RWPE1 (cell line): Measurements from ENCODE around the gene OPTC.
"Not testable (repeated sequence)": the region's sequence is repeated elsewhere in the genome, so short reads cannot be mapped to it uniquely, and the experiment has no call there.

Experiments used
- CTCF ChIA-PET: fragments of 350-600 bp; sonication (Branson Sonifier 250); formaldehyde crosslinking; extraction: SDS; loops from one replicate; lab custom pipeline; 2021; lab: Yijun Ruan, JAX
- POLR2A ChIA-PET: fragments of 400-600 bp; formaldehyde crosslinking; extraction: SDS; loops from one replicate; lab custom pipeline; 2020; ENCODE audit warnings: antibody characterized with exemption; ENCODE audit not compliant: low non-redundant PET; lab: Yijun Ruan, JAX
- DNase-seq: peaks from one replicate; pipeline ENCODE4 v3.0.0; 2012; ENCODE audit warnings: low spot score
- H3K27ac ChIP-seq: fragments of 450-650 bp; 2 replicates; pipeline ENCODE4 v1.5.1; 2017
- CTCF ChIP-seq: fragments of 450-650 bp; conservative IDR thresholded peaks from 2 replicates; pipeline ENCODE4 v1.5.1; 2017; ENCODE audit warnings: low read depth, mild to moderate bottlenecking

The OPTC gene

DNA sequence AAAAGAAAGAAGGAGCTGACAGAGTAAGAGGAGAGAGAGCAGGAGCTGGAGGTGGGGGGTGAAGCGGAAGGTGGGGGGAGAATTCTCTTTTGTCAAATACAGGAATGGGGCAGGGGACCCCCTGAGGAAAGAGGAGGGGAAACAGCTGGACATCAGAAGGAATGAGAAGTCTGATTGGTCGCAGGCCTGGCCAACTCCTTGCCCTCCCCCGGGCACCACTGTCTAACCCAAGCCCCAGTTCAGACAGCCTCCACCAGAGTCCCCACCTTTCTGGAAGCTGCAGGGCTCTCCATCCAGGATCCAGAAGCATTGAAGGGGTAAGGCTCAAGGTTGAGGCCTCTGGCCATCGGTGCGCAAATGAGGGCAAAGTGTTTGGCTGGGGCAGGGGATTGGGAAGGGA, at the start of gene OPTC:
TSS of gene OPTC (plus strand) at position 253 of the 400 bp plus-strand sequence. CDS start 1,853 bp downstream, outside the sequence.
- H3K27ac ChIP-seq: no peak within 1 kb of the TSS
- POLR2A ChIA-PET: interaction anchor here (0.5 kb wide), 1 partner anchor 12 kb away, joined by 4 read pairs; no protein-coding TSS in a partner anchor
- TF ChIP-seq CTCF: no peak
- DNase-seq: no peak
- CTCF ChIA-PET: interaction anchor here (0.6 to 1.2 kb wide), 6 partner anchors 151 to 1949 kb away, joined by 3 to 5 read pairs (median 4); no protein-coding TSS in a partner anchor

GRCh38 chr1:203444171-203444576, 49.8 kb upstream of the OPTC start:
- ChIA-PET CTCF (no interaction called here), POLR2A (no interaction called here)
- H3K27ac ChIP-seq: no peak overlapping the region
- TF ChIP-seq CTCF: no peak
- DNase-seq: no peak

DNA sequence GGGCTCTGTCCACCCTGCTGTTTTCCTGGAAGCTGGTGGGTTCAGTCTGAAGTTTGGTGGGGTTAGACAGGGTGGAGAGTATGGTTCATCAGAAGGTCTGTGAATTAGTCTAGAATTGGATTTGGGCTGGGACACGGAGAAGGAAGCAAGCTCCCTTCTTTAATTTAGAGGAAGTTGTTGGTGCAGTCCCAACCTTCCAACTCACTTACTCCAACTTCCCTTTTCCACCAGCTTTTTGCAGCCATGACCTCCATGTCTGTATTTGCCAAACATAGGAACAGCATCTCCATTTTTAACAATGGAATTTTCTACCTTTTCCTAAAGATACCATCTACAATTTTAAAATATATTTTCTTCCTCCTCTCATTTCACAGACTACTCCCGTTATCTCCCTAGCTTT, 46.8 kb upstream of the OPTC start:
- no peak for TF ChIP-seq CTCF
- no peak overlapping the region for H3K27ac ChIP-seq
- CTCF ChIA-PET: interaction anchor here (0.6 to 1.6 kb wide), 4 partner anchors 14 to 1753 kb away, joined by 3 to 11 read pairs (median 4); no protein-coding TSS in a partner anchor
- no peak for DNase-seq
- POLR2A ChIA-PET: no interaction called here

- POLR2A ChIA-PET: not testable (repeated sequence)
Measured at GRCh38 chr1:203447598-203447997, 46.4 kb upstream of the OPTC start.

GRCh38 chr1:203448521-203449061, 45.4 kb upstream of the OPTC start:
- ChIA-PET CTCF (interaction anchor here (0.9 kb wide), 1 partner anchor 254 kb away, joined by 3 read pairs; no protein-coding TSS in a partner anchor), POLR2A (no interaction called here)
- no peak for DNase-seq
- TF ChIP-seq CTCF: no peak
- H3K27ac ChIP-seq: no peak overlapping the region

More at GRCh38 chr1:203447598-203447997, 46.4 kb upstream of the OPTC start:
- CTCF ChIA-PET: interaction anchor here (0.6 to 1.6 kb wide), 5 partner anchors 14 to 1752 kb away, joined by 3 to 11 read pairs (median 3); no protein-coding TSS in a partner anchor
- DNase-seq, H3K27ac ChIP-seq: not testable (repeated sequence)

DNA sequence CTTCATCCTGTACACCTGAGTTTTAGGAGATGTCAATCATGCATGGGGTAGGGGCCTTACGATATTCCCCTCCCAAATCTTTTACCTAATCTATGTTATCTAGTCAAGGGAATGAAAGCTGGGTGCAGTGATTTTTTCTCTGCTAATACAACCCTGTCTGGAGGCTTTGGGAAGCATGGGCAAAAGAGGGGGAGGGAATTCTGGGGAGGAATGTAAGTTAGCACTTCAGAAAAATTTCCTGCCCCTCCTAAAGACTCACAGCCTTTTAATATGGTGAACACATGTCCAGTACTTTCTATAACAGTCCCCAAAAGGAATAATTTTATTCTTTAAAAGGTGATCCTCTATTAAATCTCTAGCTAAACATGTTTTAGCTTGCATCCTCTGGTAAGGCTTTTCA, 44.0 kb upstream of the OPTC start:
- ChIA-PET POLR2A (no interaction called here), CTCF (interaction anchor here (0.6 to 0.8 kb wide), 2 partner anchors 43 to 268 kb away, joined by 3 to 5 read pairs; no protein-coding TSS in a partner anchor)
- no peak for DNase-seq
- no peak overlapping the region for H3K27ac ChIP-seq
- no peak for TF ChIP-seq CTCF
